Keratinocyte (primary cell): ENCODE measurements around the gene HMX3. TPM values are rescaled to one million over a fixed set of nuclear protein-coding genes. Genes with fewer than 3 reads are reported as not detected.
A peak's percentile ranks its signal among the peaks of the same experiment; 100 is the strongest.

Source experiments
- DNase-seq: peaks from one replicate; pipeline ENCODE4 v3.0.0-alpha.2; 2011; ENCODE audit warnings: low read depth, missing footprints, low spot score
- FAIRE-seq: peaks from 2 replicates; lab custom pipeline; 2011; peaks lifted over from hg19 to GRCh38; lab: Jason Lieb, UNC
- H2AFZ ChIP-seq: 2 replicates; pipeline ENCODE4 v1.6.0; 2012; ENCODE audit warnings: low read length, control low read depth, inconsistent platforms; ENCODE audit not compliant: control insufficient read depth
- H3K27ac ChIP-seq: 2 replicates; pipeline ENCODE4 v1.5.1; 2011; ENCODE audit warnings: low read length; ENCODE audit not compliant: control insufficient read depth, insufficient read depth
- H3K27me3 ChIP-seq: 3 replicates; pipeline ENCODE4 v1.6.0; 2011; ENCODE audit warnings: low read length; ENCODE audit not compliant: control insufficient read depth, insufficient read depth; ENCODE audit errors: extremely low read depth
- H3K36me3 ChIP-seq, 2 experiments: 2 replicates in 1 of 2; 3 replicates in 1 of 2; pipeline ENCODE4 v1.5.1; 2011; ENCODE audit warnings: low read length in 2 of 2, mild to moderate bottlenecking in 1 of 2; ENCODE audit not compliant: control insufficient read depth in 2 of 2, insufficient read depth in 2 of 2; ENCODE audit errors: extremely low read depth in 1 of 2
- H3K4me1 ChIP-seq: 3 replicates; pipeline ENCODE4 v1.5.1; 2011; ENCODE audit warnings: low read length; ENCODE audit not compliant: control insufficient read depth, insufficient read depth; ENCODE audit errors: extremely low read depth
- H3K4me2 ChIP-seq: 3 replicates; pipeline ENCODE4 v1.6.0; 2011; ENCODE audit warnings: low read depth, low read length; ENCODE audit not compliant: control insufficient read depth, insufficient read depth; ENCODE audit errors: extremely low read depth
- H3K4me3 ChIP-seq, 3 experiments: fragments of 200-600 bp in 1 of 3; sonication (generic) in 1 of 3; 2 replicates in 2 of 3; 3 replicates in 1 of 3; pipeline ENCODE4 v1.5.1; 2011 to 2016; ENCODE audit warnings: low read length in 3 of 3, mild to moderate bottlenecking in 3 of 3, control low read depth in 2 of 3, inconsistent platforms in 1 of 3, low read depth in 1 of 3, mixed read lengths in 1 of 3, mixed run types in 1 of 3, moderate library complexity in 1 of 3; ENCODE audit not compliant: control insufficient read depth in 2 of 3, insufficient read depth in 2 of 3; ENCODE audit errors: extremely low read depth in 1 of 3
- H3K79me2 ChIP-seq: 2 replicates; pipeline ENCODE4 v1.6.0; 2012; ENCODE audit warnings: low read length; ENCODE audit not compliant: control insufficient read depth, insufficient read depth
- H3K9ac ChIP-seq: 3 replicates; pipeline ENCODE4 v1.6.0; 2011; ENCODE audit warnings: low read length; ENCODE audit not compliant: control insufficient read depth, insufficient read depth; ENCODE audit errors: extremely low read depth
- H3K9me1 ChIP-seq: 3 replicates; pipeline ENCODE4 v1.6.0; 2011; ENCODE audit warnings: low read length; ENCODE audit not compliant: control insufficient read depth, insufficient read depth; ENCODE audit errors: extremely low read depth
- H3K9me3 ChIP-seq: 2 replicates; pipeline ENCODE4 v1.5.1; 2012; ENCODE audit warnings: low read depth, low read length; ENCODE audit not compliant: control insufficient read depth
- H4K20me1 ChIP-seq: 3 replicates; pipeline ENCODE4 v1.6.0; 2011; ENCODE audit warnings: low read length; ENCODE audit not compliant: control insufficient read depth, insufficient read depth; ENCODE audit errors: extremely low read depth
- EZH2 ChIP-seq: IDR thresholded peaks from one replicate; pipeline ENCODE4 v1.6.1; 2012; ENCODE audit warnings: inconsistent platforms, mild to moderate bottlenecking, low read length, moderate library complexity
- dilution Hi-C: fragments of 300-500 bp; cut with MboI; formaldehyde crosslinking; loops from one replicate; pipeline ENCODE4 v1.7.0; 2020; ENCODE audit warnings: low sequenced_read_pairs; ENCODE audit not compliant: extremely low pct_ligation_motif_present
- polyA plus RNA-seq, 5 experiments: library from polyadenylated mRNA; depleted of rRNA in 3 of 5; stranded (reverse) in 3 of 5; stranded (forward) in 1 of 5; unstranded in 1 of 5; fragments of >200 nt; gene quantifications; 1 replicate in 1 of 5; 2 replicates in 3 of 5; 3 replicates in 1 of 5; pipeline versions ENCODE4 v1.2.1 to v1.2.3, GENCODE V29; 2011 to 2012; ENCODE audit warnings: missing spikeins in 2 of 5, low read depth in 1 of 5, low replicate concordance in 1 of 5
- TF ChIP-seq, protein P1 (sequence below), 3 experiments: IDR thresholded peaks in 1 of 3; conservative IDR thresholded peaks in 1 of 3; optimal IDR thresholded peaks in 1 of 3; 2 replicates in 2 of 3; 3 replicates in 1 of 3; pipeline versions ENCODE3 to v1.5.1; 2011; ENCODE audit warnings: low read length in 3 of 3, mild to moderate bottlenecking in 3 of 3, moderate library complexity in 2 of 3, control low read depth in 1 of 3, inconsistent platforms in 1 of 3; ENCODE audit not compliant: insufficient read depth in 2 of 3; ENCODE audit errors: extremely low read depth in 1 of 3

The HMX3 gene
- polyA plus RNA-seq, 1 donor (not counting 4 experiments of a cell fraction or from before 2014, with no cell fraction given): not detected

DNA sequence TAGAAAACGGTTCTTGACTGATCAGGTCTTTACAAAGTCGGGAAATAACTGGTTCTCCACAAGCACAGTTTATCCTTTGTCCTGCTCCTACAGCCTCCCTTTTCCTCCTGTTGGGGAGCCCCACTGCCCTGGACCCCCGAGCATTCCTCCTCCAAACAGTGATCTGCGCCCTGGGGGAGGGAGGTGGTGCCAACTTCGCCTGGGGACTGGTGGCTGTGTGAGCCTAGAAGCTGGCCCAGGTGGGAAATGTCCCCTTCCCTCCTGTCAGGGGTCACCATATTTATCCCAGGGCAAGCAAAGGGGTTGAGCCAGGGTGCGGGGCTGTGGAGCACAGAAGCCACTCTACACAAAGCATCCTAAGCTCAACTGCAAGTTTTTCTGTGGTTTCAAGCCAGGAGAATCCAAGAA lies 5.2 kb downstream of the HMX3 start:
- Histone ChIP-seq H3K9me3 (no peaks in the 10 kb centered on the region), H3K4me3 (no peak overlapping the region), H3K27ac (no peak overlapping the region), H3K9me1 (no peaks in the 10 kb centered on the region), H2AFZ (no peak overlapping the region), H3K79me2 (no peaks in the 10 kb centered on the region), H3K9ac (no peak overlapping the region), H4K20me1 (peaks cover 7% of the 10 kb centered on the region), H3K36me3 (no peaks in the 10 kb centered on the region), H3K27me3 (peaks cover 99% of the 10 kb centered on the region), H3K4me1 (peaks cover 4% of the 10 kb centered on the region), H3K4me2 (no peak overlapping the region)
- dilution Hi-C loops: no loop called here
- FAIRE-seq (no peak), DNase-seq (no peak)
- TF ChIP-seq, protein P1, sequence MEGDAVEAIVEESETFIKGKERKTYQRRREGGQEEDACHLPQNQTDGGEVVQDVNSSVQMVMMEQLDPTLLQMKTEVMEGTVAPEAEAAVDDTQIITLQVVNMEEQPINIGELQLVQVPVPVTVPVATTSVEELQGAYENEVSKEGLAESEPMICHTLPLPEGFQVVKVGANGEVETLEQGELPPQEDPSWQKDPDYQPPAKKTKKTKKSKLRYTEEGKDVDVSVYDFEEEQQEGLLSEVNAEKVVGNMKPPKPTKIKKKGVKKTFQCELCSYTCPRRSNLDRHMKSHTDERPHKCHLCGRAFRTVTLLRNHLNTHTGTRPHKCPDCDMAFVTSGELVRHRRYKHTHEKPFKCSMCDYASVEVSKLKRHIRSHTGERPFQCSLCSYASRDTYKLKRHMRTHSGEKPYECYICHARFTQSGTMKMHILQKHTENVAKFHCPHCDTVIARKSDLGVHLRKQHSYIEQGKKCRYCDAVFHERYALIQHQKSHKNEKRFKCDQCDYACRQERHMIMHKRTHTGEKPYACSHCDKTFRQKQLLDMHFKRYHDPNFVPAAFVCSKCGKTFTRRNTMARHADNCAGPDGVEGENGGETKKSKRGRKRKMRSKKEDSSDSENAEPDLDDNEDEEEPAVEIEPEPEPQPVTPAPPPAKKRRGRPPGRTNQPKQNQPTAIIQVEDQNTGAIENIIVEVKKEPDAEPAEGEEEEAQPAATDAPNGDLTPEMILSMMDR (optimal IDR thresholded peaks at IDR 0.05 in 1 of 3, IDR thresholded peaks at IDR 0.05 in 1 of 3, conservative IDR thresholded peaks at IDR 0.05 in 1 of 3; ENCODE audit: extremely low read depth in 1 of 3, insufficient read depth in 2 of 3, low read length in 3 of 3): no peak
- TF ChIP-seq EZH2: no peak

DNA sequence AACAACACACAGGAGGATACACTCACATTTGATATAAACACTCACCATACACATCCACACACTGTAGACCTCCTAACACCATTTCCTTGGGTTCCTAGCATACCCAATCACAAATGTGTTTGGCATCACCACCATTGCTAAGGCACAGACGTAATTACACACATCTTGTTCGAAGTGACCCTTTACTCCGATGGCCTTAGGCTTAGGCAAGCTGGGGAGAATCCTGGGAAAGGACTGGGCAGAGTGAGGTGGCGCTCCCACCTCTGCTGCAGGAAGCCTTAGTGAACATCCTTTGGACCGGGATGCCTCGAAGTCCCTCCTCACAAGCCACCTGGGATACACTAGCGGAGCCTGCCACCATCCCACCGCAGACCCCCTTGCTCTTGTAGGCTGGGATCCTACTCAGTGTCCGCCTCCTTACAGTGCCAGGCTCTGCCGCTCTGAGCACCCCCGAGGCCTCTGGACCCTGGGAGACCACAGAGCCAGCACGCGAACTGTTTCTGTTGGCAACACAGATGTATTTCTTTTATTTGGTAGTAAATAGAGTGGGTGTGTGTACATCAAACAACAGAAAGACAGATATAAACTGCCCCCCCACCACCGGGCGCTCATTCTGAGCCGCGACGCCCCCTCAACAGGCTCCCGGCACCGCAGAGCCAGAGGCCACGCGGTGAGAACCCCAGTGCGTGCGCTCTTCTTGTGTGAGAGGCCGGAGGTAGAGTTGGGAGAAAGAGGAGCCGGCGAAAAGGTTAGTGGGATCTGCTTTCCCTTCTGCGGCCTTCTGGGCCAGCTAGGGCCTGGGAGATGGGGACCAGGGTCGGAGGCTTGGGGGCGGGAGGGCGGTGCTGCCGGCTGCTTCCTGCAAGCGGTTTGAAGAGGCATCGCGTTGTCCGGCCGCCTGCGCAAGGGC lies 6.3 kb downstream of the HMX3 start:
- Histone ChIP-seq H3K27me3 (peaks cover 99% of the 10 kb centered on the region), H2AFZ (no peak overlapping the region), H3K4me2 (no peak overlapping the region), H3K4me3 (no peak overlapping the region), H3K79me2 (no peaks in the 10 kb centered on the region), H3K4me1 (peaks cover 4% of the 10 kb centered on the region), H3K9me1 (no peaks in the 10 kb centered on the region), H3K27ac (no peak overlapping the region), H3K9me3 (no peaks in the 10 kb centered on the region), H4K20me1 (peaks cover 7% of the 10 kb centered on the region), H3K9ac (no peak overlapping the region), H3K36me3 (no peaks in the 10 kb centered on the region)
- peak; percentile 78 for TF ChIP-seq EZH2
- TF ChIP-seq, protein P1 (optimal IDR thresholded peaks at IDR 0.05 in 1 of 3, IDR thresholded peaks at IDR 0.05 in 1 of 3, conservative IDR thresholded peaks at IDR 0.05 in 1 of 3; ENCODE audit: extremely low read depth in 1 of 3, insufficient read depth in 2 of 3, low read length in 3 of 3): no peak
- no peak for FAIRE-seq
- DNase-seq: no peak
- dilution Hi-C loops: no loop called here
